SK-N-SH (cell line): ENCODE results near the gene RCAN2. TPM values are rescaled to one million over a fixed set of nuclear protein-coding genes. Genes with fewer than 3 reads are reported as not detected.

Source experiments
- CTCF ChIA-PET: fragments of 300-600, 350-600 bp; formaldehyde crosslinking; extraction: SDS; loops from one replicate; lab custom pipeline; 2021; lab: Yijun Ruan, JAX
- POLR2A ChIA-PET: fragments of 350-600 bp; sonication (Branson Sonifier 250); formaldehyde crosslinking; extraction: SDS; loops from one replicate; lab custom pipeline; 2020; ENCODE audit warnings: antibody characterized with exemption, inconsistent platforms; lab: Yijun Ruan, JAX
- DNase-seq: peaks from one replicate; pipeline ENCODE4 v3.0.0; 2012
- H2AFZ ChIP-seq: fragments of 200-600 bp; sonication (generic); 2 replicates; pipeline ENCODE4 v1.8.1; 2016; ENCODE audit warnings: antibody characterized with exemption, mild to moderate bottlenecking, low read depth
- H3F3A ChIP-seq: fragments of 200-600 bp; sonication (generic); replicated peaks from 2 replicates; pipeline ENCODE3; 2016; ENCODE audit warnings: antibody characterized with exemption, mild to moderate bottlenecking; ENCODE audit not compliant: insufficient read depth
- H3K27ac ChIP-seq, 2 experiments: fragments of 200-500 bp in 1 of 2; fragments of 200-600 bp in 1 of 2; sonication (Bioruptor generic) in 1 of 2; sonication (generic), shearing (Covaris generic) in 1 of 2; 2 replicates each; pipeline versions ENCODE4 v1.5.1 to v1.6.1; 2014 to 2016; ENCODE audit warnings: low read depth in 2 of 2, inconsistent platforms in 1 of 2, low read length in 1 of 2, mild to moderate bottlenecking in 1 of 2, mixed read lengths in 1 of 2
- H3K27me3 ChIP-seq: fragments of 200-600 bp; sonication (generic), shearing (Covaris generic); 2 replicates; pipeline ENCODE4 v1.6.1; 2016; ENCODE audit warnings: mixed run types; ENCODE audit not compliant: insufficient read depth
- H3K36me3 ChIP-seq, 2 experiments: fragments of 200-500 bp in 1 of 2; fragments of 200-600 bp in 1 of 2; sonication (Bioruptor generic) in 1 of 2; sonication (generic) in 1 of 2; replicated peaks in 1 of 2; 2 replicates each; pipeline versions ENCODE3 to v1.5.1; 2014 to 2016; ENCODE audit warnings: low read length in 1 of 2, mild to moderate bottlenecking in 1 of 2; ENCODE audit not compliant: insufficient read depth in 2 of 2, control insufficient read depth in 1 of 2
- H3K4me1 ChIP-seq, 2 experiments: fragments of 200-500 bp in 1 of 2; fragments of 200-600 bp in 1 of 2; sonication (Bioruptor generic) in 1 of 2; sonication (generic), shearing (Covaris generic) in 1 of 2; 2 replicates each; pipeline versions ENCODE4 v1.5.1 to v1.6.1; 2014 to 2016; ENCODE audit warnings: low read depth in 1 of 2, low read length in 1 of 2, mixed run types in 1 of 2; ENCODE audit not compliant: insufficient read depth in 2 of 2, control insufficient read depth in 1 of 2
- H3K4me2 ChIP-seq: fragments of 200-600 bp; sonication (generic), shearing (Covaris generic); 2 replicates; pipeline ENCODE4 v1.6.1; 2017; ENCODE audit warnings: mixed run types
- H3K4me3 ChIP-seq, 2 experiments: fragments of 200-500 bp in 1 of 2; fragments of 200-600 bp in 1 of 2; sonication (Bioruptor generic) in 1 of 2; sonication (generic), shearing (Covaris generic) in 1 of 2; 2 replicates each; pipeline versions ENCODE4 v1.5.1 to v1.8.1; 2014 to 2016; ENCODE audit warnings: low read depth in 2 of 2, inconsistent platforms in 1 of 2, low read length in 1 of 2, mild to moderate bottlenecking in 1 of 2, mixed read lengths in 1 of 2, moderate library complexity in 1 of 2
- H3K79me2 ChIP-seq: fragments of 200-600 bp; sonication (generic); 2 replicates; pipeline ENCODE4 v1.8.1; 2017; ENCODE audit warnings: mild to moderate bottlenecking; ENCODE audit not compliant: insufficient read depth
- H3K9ac ChIP-seq: fragments of 200-600 bp; sonication (generic); 2 replicates; pipeline ENCODE4 v1.6.1; 2017; ENCODE audit warnings: mixed run types
- H3K9me2 ChIP-seq: fragments of 200-600 bp; sonication (generic); 2 replicates; pipeline ENCODE4 v1.6.1; 2017; ENCODE audit warnings: mixed run types
- H3K9me3 ChIP-seq: fragments of 200-600 bp; sonication (generic); 2 replicates; pipeline ENCODE4 v1.6.1; 2017; ENCODE audit warnings: mixed run types, mild to moderate bottlenecking, moderate library complexity
- H4K20me1 ChIP-seq: fragments of 200-600 bp; sonication (generic); 2 replicates; pipeline ENCODE4 v1.6.1; 2017; ENCODE audit warnings: mild to moderate bottlenecking, mixed run types; ENCODE audit not compliant: insufficient read depth
- ELF1 ChIP-seq: IDR thresholded peaks from 2 replicates; pipeline ENCODE4 v1.4.0; 2012
- EP300 ChIP-seq, 2 experiments: IDR thresholded peaks; 2 replicates each; pipeline versions ENCODE4 v1.4.0 to v1.6.1; 2012; ENCODE audit warnings: borderline replicate concordance in 1 of 2, low read depth in 1 of 2, low read length in 1 of 2
- FOSL2 ChIP-seq: IDR thresholded peaks from 2 replicates; pipeline ENCODE4 v1.4.0; 2012; ENCODE audit warnings: low read depth, mild to moderate bottlenecking, moderate library complexity, borderline replicate concordance
- FOXM1 ChIP-seq: IDR thresholded peaks from 2 replicates; pipeline ENCODE4 v1.4.0; 2012; ENCODE audit warnings: low read depth, mild to moderate bottlenecking
- GATA2 ChIP-seq: sonication (generic); formaldehyde crosslinking; IDR thresholded peaks from 2 replicates; pipeline ENCODE4 v1.5.0; 2020; ENCODE audit warnings: mild to moderate bottlenecking, missing genetic modification reagents
- MEF2A ChIP-seq: IDR thresholded peaks from 2 replicates; pipeline ENCODE4 v1.4.0; 2012; ENCODE audit warnings: low read depth, borderline replicate concordance
- MXI1 ChIP-seq: IDR thresholded peaks from 2 replicates; pipeline ENCODE4 v1.6.1; 2012; ENCODE audit warnings: mild to moderate bottlenecking, low read depth, low read length, improper control_type of control experiment
- NRF1 ChIP-seq: IDR thresholded peaks from 2 replicates; pipeline ENCODE4 v1.6.1; 2012; ENCODE audit warnings: low read depth, mild to moderate bottlenecking, low read length
- POLR2AphosphoS5 ChIP-seq: IDR thresholded peaks from 2 replicates; pipeline ENCODE4 v1.6.1; 2012; ENCODE audit warnings: low read depth, low read length
- RCOR1 ChIP-seq: fragments of 150-350 bp; IDR thresholded peaks from 2 replicates; pipeline ENCODE4 v1.6.1; 2017; ENCODE audit warnings: antibody characterized with exemption, low read length
- RXRA ChIP-seq: IDR thresholded peaks from 2 replicates; pipeline ENCODE4 v1.4.0; 2012; ENCODE audit warnings: low read depth, mild to moderate bottlenecking, borderline replicate concordance
- SMC3 ChIP-seq: IDR thresholded peaks from 2 replicates; pipeline ENCODE4 v1.6.1; 2012; ENCODE audit warnings: low read depth, low read length, improper control_type of control experiment
- TCF12 ChIP-seq: IDR thresholded peaks from 2 replicates; pipeline ENCODE4 v1.4.0; 2012
- YY1 ChIP-seq: IDR thresholded peaks from 2 replicates; pipeline ENCODE4 v1.4.0; 2012; ENCODE audit warnings: low read depth, mild to moderate bottlenecking
- WGBS: methylation state at CpG from one replicate; pipeline ENCODE4 v1.1.6; 2017; ENCODE audit warnings: low lambda C conversion rate; 5-methylcytosine and 5-hydroxymethylcytosine counted together
- polyA plus RNA-seq, 3 experiments: library from polyadenylated mRNA; depleted of rRNA; stranded (reverse); fragments of >200 nt; gene quantifications; 2 replicates each; pipeline ENCODE4 v1.2.3, GENCODE V29; 2012
- TF ChIP-seq, protein P1 (sequence below): fragments of 150-350 bp; IDR thresholded peaks from 2 replicates; pipeline ENCODE4 v1.6.1; 2017; ENCODE audit warnings: antibody characterized with exemption, low read length, low read depth, borderline replicate concordance
- TF ChIP-seq, protein P2 (sequence below): IDR thresholded peaks from 2 replicates; pipeline ENCODE4; 2012
- TF ChIP-seq, protein P3 (sequence below): IDR thresholded peaks from 2 replicates; pipeline ENCODE4 v1.4.0; 2012; ENCODE audit warnings: low read depth, borderline replicate concordance

RCAN2 gene
- polyA plus RNA-seq, 1 of the 3 experiments (the other 2 are of a cell fraction), result not detected

DNA sequence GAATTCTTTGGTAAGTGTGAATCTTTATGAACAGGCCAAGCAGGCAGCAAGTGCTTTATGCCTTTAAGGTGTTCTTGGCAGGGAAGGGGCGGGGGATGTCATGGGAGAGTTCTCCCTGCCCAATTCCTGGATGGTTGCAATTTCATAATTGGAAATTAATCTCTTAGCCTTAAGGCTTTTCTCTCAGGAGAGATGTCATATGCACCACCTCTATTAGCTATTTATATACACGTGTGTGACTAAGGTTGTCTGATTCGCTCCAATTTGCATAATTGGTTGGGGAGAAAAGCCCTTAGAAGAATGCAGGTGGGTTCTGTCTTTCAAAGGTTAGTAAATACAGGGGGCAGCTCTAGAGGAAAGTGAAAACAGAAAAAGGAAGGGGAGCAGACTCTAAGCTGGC is 315.3 kb downstream of the RCAN2 start (continued):
- TF ChIP-seq POLR2AphosphoS5, result no peak
- TF ChIP-seq SMC3, result no peak
- TF ChIP-seq, protein P1, sequence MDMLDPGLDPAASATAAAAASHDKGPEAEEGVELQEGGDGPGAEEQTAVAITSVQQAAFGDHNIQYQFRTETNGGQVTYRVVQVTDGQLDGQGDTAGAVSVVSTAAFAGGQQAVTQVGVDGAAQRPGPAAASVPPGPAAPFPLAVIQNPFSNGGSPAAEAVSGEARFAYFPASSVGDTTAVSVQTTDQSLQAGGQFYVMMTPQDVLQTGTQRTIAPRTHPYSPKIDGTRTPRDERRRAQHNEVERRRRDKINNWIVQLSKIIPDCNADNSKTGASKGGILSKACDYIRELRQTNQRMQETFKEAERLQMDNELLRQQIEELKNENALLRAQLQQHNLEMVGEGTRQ, result no peak
- TF ChIP-seq GATA2 (CRISPR knock-in tag), result no peak

DNA sequence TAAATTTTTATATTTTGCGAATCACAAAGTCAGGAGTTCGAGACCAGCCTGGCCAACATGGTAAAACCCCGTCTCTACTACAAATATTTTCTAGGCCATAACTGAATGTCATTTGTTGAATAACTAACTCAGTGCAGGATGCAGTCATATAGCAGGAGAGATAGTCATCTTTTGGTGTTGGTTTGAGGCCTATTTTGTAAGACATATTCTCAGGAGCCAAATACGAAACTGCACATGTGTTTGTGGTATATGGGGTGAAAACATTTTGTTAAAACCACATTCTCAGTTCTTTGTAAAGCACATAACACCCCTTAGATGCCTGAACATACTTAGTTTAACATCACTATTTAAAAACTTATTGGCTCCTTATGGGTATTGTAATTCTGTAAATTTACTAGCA is 315.8 kb downstream of the RCAN2 start:
- POLR2A ChIA-PET, result no interaction called here
- H3K79me2 ChIP-seq, result no peaks in the 10 kb centered on the region
- no peaks in the 10 kb centered on the region for H3K9me2 ChIP-seq
- CTCF ChIA-PET, result no interaction called here
- no peak for DNase-seq
- no peak overlapping the region for H3K9ac ChIP-seq
- no peak overlapping the region for H3K4me3 ChIP-seq
- no peak for TF ChIP-seq POLR2AphosphoS5
- TF ChIP-seq RXRA, result no peak
- TF ChIP-seq NRF1, result no peak
- no peak for TF ChIP-seq RCOR1
- TF ChIP-seq, protein P2, sequence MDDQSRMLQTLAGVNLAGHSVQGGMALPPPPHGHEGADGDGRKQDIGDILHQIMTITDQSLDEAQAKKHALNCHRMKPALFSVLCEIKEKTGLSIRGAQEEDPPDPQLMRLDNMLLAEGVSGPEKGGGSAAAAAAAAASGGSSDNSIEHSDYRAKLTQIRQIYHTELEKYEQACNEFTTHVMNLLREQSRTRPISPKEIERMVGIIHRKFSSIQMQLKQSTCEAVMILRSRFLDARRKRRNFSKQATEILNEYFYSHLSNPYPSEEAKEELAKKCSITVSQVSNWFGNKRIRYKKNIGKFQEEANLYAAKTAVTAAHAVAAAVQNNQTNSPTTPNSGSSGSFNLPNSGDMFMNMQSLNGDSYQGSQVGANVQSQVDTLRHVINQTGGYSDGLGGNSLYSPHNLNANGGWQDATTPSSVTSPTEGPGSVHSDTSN, result no peak
- TF ChIP-seq, protein P3, sequence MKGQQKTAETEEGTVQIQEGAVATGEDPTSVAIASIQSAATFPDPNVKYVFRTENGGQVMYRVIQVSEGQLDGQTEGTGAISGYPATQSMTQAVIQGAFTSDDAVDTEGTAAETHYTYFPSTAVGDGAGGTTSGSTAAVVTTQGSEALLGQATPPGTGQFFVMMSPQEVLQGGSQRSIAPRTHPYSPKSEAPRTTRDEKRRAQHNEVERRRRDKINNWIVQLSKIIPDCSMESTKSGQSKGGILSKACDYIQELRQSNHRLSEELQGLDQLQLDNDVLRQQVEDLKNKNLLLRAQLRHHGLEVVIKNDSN, result no peak
- TF ChIP-seq GATA2 (CRISPR knock-in tag), result no peak
- no peak for TF ChIP-seq TCF12
- TF ChIP-seq MXI1, result no peak
- TF ChIP-seq FOSL2, result no peak
- no peak for TF ChIP-seq EP300 (IDR thresholded peaks at IDR 0.05; ENCODE audit: borderline replicate concordance in 1 of 2, low read depth in 1 of 2, low read length in 1 of 2)
- no peak for TF ChIP-seq YY1
- no peak for TF ChIP-seq FOXM1
- no peak for TF ChIP-seq MEF2A
- no peak for TF ChIP-seq ELF1
- TF ChIP-seq SMC3, result no peak
- no peaks in the 10 kb centered on the region for H3K4me1 ChIP-seq
- H3K27ac ChIP-seq, result no peak overlapping the region
- H3K4me2 ChIP-seq, result no peak overlapping the region
- peaks cover 26% of the 10 kb centered on the region for H3K27me3 ChIP-seq
- no peaks in the 10 kb centered on the region for H3K36me3 ChIP-seq
- WGBS, result 10% methylated on average over 4 of the region's 4 CpGs
- no peaks in the 10 kb centered on the region for H4K20me1 ChIP-seq
- H3F3A ChIP-seq, result no peaks in the 10 kb centered on the region
- no peak overlapping the region for H2AFZ ChIP-seq
- no peaks in the 10 kb centered on the region for H3K9me3 ChIP-seq
